ENCODE results near the gene NAA40.
A peak's percentile ranks its signal among the peaks of the same experiment; 100 is the strongest.

NAA40 gene

GRCh38 chr11:63920126-63920938 is 18.5 kb upstream of the NAA40 start:
- ChIA-PET POLR2A (interaction anchor here (0.6 to 1.7 kb wide), 2 partner anchors 18 to 538 kb away, joined by 3 to 9 read pairs; partner anchors contain the start of gene NAA40), CTCF (interaction anchor here (0.6 to 2.4 kb wide), 6 partner anchors 10 to 263 kb away, joined by 3 to 9 read pairs (median 5); no protein-coding TSS in a partner anchor)
- Histone ChIP-seq H3K9me3 (ENCODE audit: control insufficient read depth, insufficient read depth, low read depth, low read length) (no peaks in the 10 kb centered on the region), H3K4me3 (ENCODE audit: low read depth, low read length) (no peak overlapping the region), H3K27ac (ENCODE audit: extremely low read depth, low read depth, low read length) (no peak overlapping the region), H3K4me1 (ENCODE audit: control insufficient read depth, insufficient read depth, low read length) (peaks cover 4% of the 10 kb centered on the region), H3K36me3 (ENCODE audit: control insufficient read depth in 2 of 2, insufficient read depth in 1 of 2, low read length in 2 of 2) (no peaks in the 10 kb centered on the region)
- TF ChIP-seq KLF1 (tag by site-specific recombination; IDR thresholded peaks at IDR 0.05) (no peak), ZBTB48 (tag by site-specific recombination; IDR thresholded peaks at IDR 0.05) (no peak), KLF10 (tag by site-specific recombination; IDR thresholded peaks at IDR 0.05) (no peak), ZNF707 (tag by site-specific recombination; IDR thresholded peaks at IDR 0.05) (no peak), TRIM28 (IDR thresholded peaks at IDR 0.05; ENCODE audit: borderline replicate concordance, low read length) (no peak), ZNF398 (tag by site-specific recombination; IDR thresholded peaks at IDR 0.05) (peak; percentile 40; the same call in 1 of the 2 replicates)

DNA sequence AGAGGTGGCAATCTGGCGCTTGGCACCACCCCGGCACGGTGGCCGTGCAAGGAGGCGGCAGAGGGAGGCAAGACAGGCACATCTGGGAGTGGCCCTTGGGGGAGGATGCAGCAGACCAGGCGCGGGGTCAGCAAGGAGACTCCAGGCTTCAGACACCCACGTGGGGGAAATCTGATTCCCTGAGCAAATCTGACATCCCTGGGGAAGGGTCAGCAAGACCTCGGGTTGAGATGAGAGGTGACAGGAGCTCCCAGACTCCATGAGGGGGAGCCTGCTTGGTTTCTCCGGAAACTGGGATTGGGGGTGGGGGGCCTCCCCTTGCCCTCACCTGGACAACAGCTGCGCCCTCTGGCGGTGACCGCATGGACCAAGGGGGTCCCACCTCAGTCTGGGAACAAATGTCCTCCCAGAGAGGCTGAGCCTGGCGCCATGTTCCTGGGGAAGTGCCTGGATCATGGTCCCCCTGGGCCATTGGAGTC is 17.8 kb upstream of the NAA40 start:
- TF ChIP-seq ZNF37A (tag by site-specific recombination; IDR thresholded peaks at IDR 0.05): no peak
- TF ChIP-seq ZNF341 (tag by site-specific recombination; IDR thresholded peaks at IDR 0.05; ENCODE audit: low read depth): 0 out of 2 replicates have a peak, but pooled peaks have one; percentile 61
- POLR2A ChIA-PET: interaction anchor here (0.6 kb wide), 1 partner anchor 537 kb away, joined by 3 read pairs; no protein-coding TSS in a partner anchor
- Histone ChIP-seq H3K4me1 (ENCODE audit: control insufficient read depth, insufficient read depth, low read length) (peaks cover 4% of the 10 kb centered on the region), H3K9me3 (ENCODE audit: control insufficient read depth, insufficient read depth, low read depth, low read length) (no peaks in the 10 kb centered on the region), H3K27ac (ENCODE audit: extremely low read depth, low read depth, low read length) (no peak overlapping the region), H3K36me3 (ENCODE audit: control insufficient read depth in 2 of 2, insufficient read depth in 1 of 2, low read length in 2 of 2) (no peaks in the 10 kb centered on the region), H3K4me3 (ENCODE audit: low read depth, low read length) (no peak overlapping the region)
- CTCF ChIA-PET: interaction anchor here (0.7 to 2.4 kb wide), 4 partner anchors 9 to 24 kb away, joined by 3 to 9 read pairs (median 6); no protein-coding TSS in a partner anchor

DNA sequence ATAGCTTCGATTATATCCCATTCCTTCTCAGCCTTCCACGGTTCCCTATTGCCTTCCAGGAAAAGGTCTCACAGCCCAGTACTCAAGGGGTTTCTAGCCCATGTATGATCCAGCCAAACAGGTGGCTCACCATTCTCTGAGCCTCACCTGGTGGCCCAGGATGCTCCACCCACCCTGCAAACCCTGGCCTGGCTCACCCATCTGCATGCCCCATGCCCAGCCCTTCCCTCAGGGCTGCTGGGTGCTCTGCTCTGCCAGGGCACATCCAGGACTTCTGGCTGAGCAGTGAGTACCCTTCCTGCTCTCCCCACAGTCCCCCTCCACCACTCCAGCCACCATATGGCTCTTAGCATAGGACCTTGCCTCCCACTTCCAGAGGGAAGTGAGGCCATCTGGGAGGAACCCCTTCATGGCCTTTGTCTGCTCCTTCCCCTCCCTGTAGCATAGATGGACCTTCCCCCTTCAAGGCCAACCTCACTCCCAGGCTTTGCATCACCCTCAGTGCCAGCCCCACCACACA is 16.1 kb upstream of the NAA40 start:
- POLR2A ChIA-PET: no interaction called here
- no peaks in the 10 kb centered on the region for H3K9me3 ChIP-seq (ENCODE audit: control insufficient read depth, insufficient read depth, low read depth, low read length)
- CTCF ChIA-PET: no interaction called here
- H3K27ac ChIP-seq (ENCODE audit: extremely low read depth, low read depth, low read length): no peak overlapping the region
- H3K4me3 ChIP-seq (ENCODE audit: low read depth, low read length): no peak overlapping the region
- H3K36me3 ChIP-seq (ENCODE audit: control insufficient read depth in 2 of 2, insufficient read depth in 1 of 2, low read length in 2 of 2): no peaks in the 10 kb centered on the region
- TF ChIP-seq ZNF239 (tag by site-specific recombination; IDR thresholded peaks at IDR 0.05): no peak
- TF ChIP-seq, protein P1, sequence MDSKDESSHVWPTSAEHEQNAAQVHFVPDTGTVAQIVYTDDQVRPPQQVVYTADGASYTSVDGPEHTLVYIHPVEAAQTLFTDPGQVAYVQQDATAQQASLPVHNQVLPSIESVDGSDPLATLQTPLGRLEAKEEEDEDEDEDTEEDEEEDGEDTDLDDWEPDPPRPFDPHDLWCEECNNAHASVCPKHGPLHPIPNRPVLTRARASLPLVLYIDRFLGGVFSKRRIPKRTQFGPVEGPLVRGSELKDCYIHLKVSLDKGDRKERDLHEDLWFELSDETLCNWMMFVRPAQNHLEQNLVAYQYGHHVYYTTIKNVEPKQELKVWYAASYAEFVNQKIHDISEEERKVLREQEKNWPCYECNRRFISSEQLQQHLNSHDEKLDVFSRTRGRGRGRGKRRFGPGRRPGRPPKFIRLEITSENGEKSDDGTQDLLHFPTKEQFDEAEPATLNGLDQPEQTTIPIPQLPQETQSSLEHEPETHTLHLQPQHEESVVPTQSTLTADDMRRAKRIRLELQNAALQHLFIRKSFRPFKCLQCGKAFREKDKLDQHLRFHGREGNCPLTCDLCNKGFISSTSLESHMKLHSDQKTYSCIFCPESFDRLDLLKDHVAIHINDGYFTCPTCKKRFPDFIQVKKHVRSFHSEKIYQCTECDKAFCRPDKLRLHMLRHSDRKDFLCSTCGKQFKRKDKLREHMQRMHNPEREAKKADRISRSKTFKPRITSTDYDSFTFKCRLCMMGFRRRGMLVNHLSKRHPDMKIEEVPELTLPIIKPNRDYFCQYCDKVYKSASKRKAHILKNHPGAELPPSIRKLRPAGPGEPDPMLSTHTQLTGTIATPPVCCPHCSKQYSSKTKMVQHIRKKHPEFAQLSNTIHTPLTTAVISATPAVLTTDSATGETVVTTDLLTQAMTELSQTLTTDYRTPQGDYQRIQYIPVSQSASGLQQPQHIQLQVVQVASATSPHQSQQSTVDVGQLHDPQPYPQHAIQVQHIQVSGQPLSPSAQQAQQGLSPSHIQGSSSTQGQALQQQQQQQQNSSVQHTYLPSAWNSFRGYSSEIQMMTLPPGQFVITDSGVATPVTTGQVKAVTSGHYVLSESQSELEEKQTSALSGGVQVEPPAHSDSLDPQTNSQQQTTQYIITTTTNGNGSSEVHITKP (tag by site-specific recombination; IDR thresholded peaks at IDR 0.05): peak; percentile 45; the same call in 1 of the 2 replicates
- peaks cover under 1% of the 10 kb centered on the region for H3K4me1 ChIP-seq (ENCODE audit: control insufficient read depth, insufficient read depth, low read length)

DNA sequence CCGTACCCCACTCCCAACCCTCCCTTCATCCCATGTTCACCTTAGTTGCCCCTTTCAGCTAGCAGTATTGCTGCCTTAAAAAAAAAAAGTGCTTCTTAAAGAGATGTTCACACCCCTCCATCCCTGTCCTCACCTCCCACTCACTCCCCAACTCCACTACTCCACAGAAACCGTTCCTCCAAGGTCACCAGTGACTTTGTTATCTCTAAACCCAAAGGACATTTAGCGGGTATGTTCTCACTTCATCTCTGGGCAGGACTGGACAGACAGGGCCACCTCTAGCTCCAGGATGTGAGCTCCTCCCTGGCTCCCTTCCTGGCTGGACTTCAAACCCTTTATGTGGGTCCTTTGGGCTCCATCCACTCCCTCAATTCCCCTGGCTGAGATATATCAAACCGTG is 15.5 kb upstream of the NAA40 start:
- Histone ChIP-seq H3K4me3 (ENCODE audit: low read depth, low read length) (no peak overlapping the region), H3K36me3 (ENCODE audit: control insufficient read depth in 2 of 2, insufficient read depth in 1 of 2, low read length in 2 of 2) (no peaks in the 10 kb centered on the region), H3K27ac (ENCODE audit: extremely low read depth, low read depth, low read length) (no peak overlapping the region), H3K9me3 (ENCODE audit: control insufficient read depth, insufficient read depth, low read depth, low read length) (no peaks in the 10 kb centered on the region), H3K4me1 (ENCODE audit: control insufficient read depth, insufficient read depth, low read length) (no peaks in the 10 kb centered on the region; the same call in 1 of the 2 replicates)
- ChIA-PET POLR2A (no interaction called here), CTCF (interaction anchor here (0.5 to 0.7 kb wide), 3 partner anchors 12 to 36 kb away, joined by 3 to 7 read pairs (median 3); no protein-coding TSS in a partner anchor)
- TF ChIP-seq IKZF3 (tag by site-specific recombination; IDR thresholded peaks at IDR 0.05) (no peak), WT1 (tag by site-specific recombination; IDR thresholded peaks at IDR 0.05) (no peak), ZNF621 (tag by site-specific recombination; IDR thresholded peaks at IDR 0.05) (no peak), ZBTB20 (tag by site-specific recombination; IDR thresholded peaks at IDR 0.05) (no peak), ZNF785 (tag by site-specific recombination; IDR thresholded peaks at IDR 0.05) (no peak), REPIN1 (tag by site-specific recombination; IDR thresholded peaks at IDR 0.05; ENCODE audit: low read depth) (no peak)
- TF ChIP-seq, protein P2, sequence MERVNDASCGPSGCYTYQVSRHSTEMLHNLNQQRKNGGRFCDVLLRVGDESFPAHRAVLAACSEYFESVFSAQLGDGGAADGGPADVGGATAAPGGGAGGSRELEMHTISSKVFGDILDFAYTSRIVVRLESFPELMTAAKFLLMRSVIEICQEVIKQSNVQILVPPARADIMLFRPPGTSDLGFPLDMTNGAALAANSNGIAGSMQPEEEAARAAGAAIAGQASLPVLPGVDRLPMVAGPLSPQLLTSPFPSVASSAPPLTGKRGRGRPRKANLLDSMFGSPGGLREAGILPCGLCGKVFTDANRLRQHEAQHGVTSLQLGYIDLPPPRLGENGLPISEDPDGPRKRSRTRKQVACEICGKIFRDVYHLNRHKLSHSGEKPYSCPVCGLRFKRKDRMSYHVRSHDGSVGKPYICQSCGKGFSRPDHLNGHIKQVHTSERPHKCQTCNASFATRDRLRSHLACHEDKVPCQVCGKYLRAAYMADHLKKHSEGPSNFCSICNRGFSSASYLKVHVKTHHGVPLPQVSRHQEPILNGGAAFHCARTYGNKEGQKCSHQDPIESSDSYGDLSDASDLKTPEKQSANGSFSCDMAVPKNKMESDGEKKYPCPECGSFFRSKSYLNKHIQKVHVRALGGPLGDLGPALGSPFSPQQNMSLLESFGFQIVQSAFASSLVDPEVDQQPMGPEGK (tag by site-specific recombination; IDR thresholded peaks at IDR 0.05): no peak

Data from HEK293 (cell line).